CD4-positive, CD25-positive, alpha-beta regulatory T cell (primary cell): Measurements from ENCODE around the gene CELA1. TPM values are rescaled to one million over a fixed set of nuclear protein-coding genes. Genes with fewer than 3 reads are reported as not detected.

Source experiments
- ATAC-seq, 2 donors: fragments of 150-1000 bp; cut with Tn5 transposase; one replicate each; pipeline ENCODE4 v1.10.0; 2021; ENCODE audit warnings: low read depth in 2 of 2, moderate number of reproducible peaks in 2 of 2, moderate library complexity in 1 of 2
- DNase-seq, 3 donors: peaks; one replicate each; pipeline versions ENCODE4 v3.0.0 to v3.0.0-alpha.2; 2012 to 2022; ENCODE audit warnings: mixed read lengths in 1 of 3
- H3K27ac ChIP-seq: one replicate; pipeline ENCODE4 v1.7.0; 2013; ENCODE audit warnings: mild to moderate bottlenecking, low read length; ENCODE audit not compliant: insufficient read depth, poor library complexity, severe bottlenecking
- H3K27me3 ChIP-seq: one replicate; pipeline ENCODE4 v1.7.0; 2013; ENCODE audit warnings: low read length; ENCODE audit not compliant: control insufficient read depth, insufficient read depth
- H3K36me3 ChIP-seq: one replicate; pipeline ENCODE4 v1.7.0; 2013; ENCODE audit warnings: mild to moderate bottlenecking, low read length, moderate library complexity; ENCODE audit not compliant: control insufficient read depth, insufficient read depth
- H3K4me1 ChIP-seq: 2 replicates; pipeline ENCODE4 v1.7.0; 2013; ENCODE audit warnings: mild to moderate bottlenecking, low read length; ENCODE audit not compliant: insufficient read depth, control insufficient read depth, poor library complexity, severe bottlenecking
- H3K4me3 ChIP-seq: one replicate; pipeline ENCODE4 v1.7.0; 2013; ENCODE audit warnings: low read depth, mild to moderate bottlenecking, low read length, moderate library complexity
- H3K9me3 ChIP-seq, 2 experiments: 1 replicate in 1 of 2; 2 replicates in 1 of 2; pipeline ENCODE4 v1.7.0; 2013; ENCODE audit warnings: low read length in 2 of 2, mild to moderate bottlenecking in 1 of 2, moderate library complexity in 1 of 2; ENCODE audit not compliant: control insufficient read depth in 2 of 2
- H3K27ac Mint-ChIP-seq, 3 donors: one replicate each; pipeline ENCODE4 v1.8.0; 2020 to 2022; ENCODE audit warnings: mild to moderate bottlenecking in 3 of 3, mixed read lengths in 3 of 3, moderate library complexity in 2 of 3
- H3K27me3 Mint-ChIP-seq: one replicate; pipeline ENCODE4 v1.8.0; 2022; ENCODE audit warnings: mild to moderate bottlenecking, mixed read lengths
- H3K36me3 Mint-ChIP-seq: one replicate; pipeline ENCODE4 v1.8.0; 2020; ENCODE audit warnings: mixed read lengths
- H3K4me1 Mint-ChIP-seq, 4 donors: one replicate each; pipeline ENCODE4 v1.8.0; 2020 to 2022; ENCODE audit warnings: mixed read lengths in 4 of 4, mild to moderate bottlenecking in 1 of 4
- H3K4me3 Mint-ChIP-seq, 4 donors: one replicate each; pipeline ENCODE4 v1.8.0; 2020 to 2022; ENCODE audit warnings: mild to moderate bottlenecking in 4 of 4, mixed read lengths in 4 of 4, moderate library complexity in 3 of 4
- H3K9me3 Mint-ChIP-seq, 7 donors: one replicate each; pipeline ENCODE4 v1.8.0; 2020 to 2022; ENCODE audit warnings: mixed read lengths in 7 of 7, mild to moderate bottlenecking in 3 of 7, moderate library complexity in 2 of 7
- polyA plus RNA-seq, 4 donors: library from polyadenylated mRNA; unstranded; fragments of 300-500 nt; fragmentation: Illumina TruSeq; gene quantifications; one replicate each; pipeline ENCODE4 v1.2.3, GENCODE V29; 2021
- total RNA-seq: library from RNA; stranded (reverse); gene quantifications from one replicate; pipeline ENCODE4 v1.2.3, GENCODE V29; 2022

CELA1 gene
- total RNA-seq (not detected), polyA plus RNA-seq (1 to 10 TPM in 3 of 4 donors, under 1 TPM in 1; 0.25 to 2.0 (median 1.4) TPM)

DNA sequence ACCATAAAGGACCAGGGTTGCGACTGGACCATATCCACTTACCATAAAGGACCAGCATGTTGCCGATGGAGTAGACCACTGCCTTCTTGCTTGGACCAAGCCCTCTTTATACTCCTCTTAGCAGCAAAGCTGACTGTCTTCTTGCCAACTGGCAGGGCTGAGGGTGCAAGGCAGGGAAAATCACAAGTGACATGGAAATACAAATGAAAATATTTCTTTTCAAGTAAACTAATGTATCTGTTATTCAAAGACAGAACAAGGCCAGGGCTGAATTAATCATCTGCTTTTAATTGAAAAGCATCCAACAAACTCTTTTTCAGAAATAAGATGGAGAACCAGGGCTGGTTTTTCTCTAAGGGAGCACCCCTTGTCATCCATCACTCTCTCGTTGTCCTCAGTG is at the start of gene CELA1:
Gene CELA1, minus strand, starts transcription at position 99 of the 400 bp plus-strand sequence. Its CDS starts 41 bp downstream, at position 58.
- Histone ChIP-seq H3K4me3 (no peak within 1 kb of the TSS), H3K4me1 (peaks cover under 1% of the 10 kb centered on the region), H3K27me3 (no peaks in the 10 kb centered on the region), H3K27ac (no peak within 1 kb of the TSS), H3K36me3 (no peaks in the 10 kb centered on the region), H3K9me3 (no peaks in the 10 kb centered on the region)
- Mint-ChIP-seq H3K27me3 (no peaks in the 10 kb centered on the region), H3K4me3 (no peak within 1 kb of the TSS), H3K9me3 (no peaks in the 10 kb centered on the region), H3K4me1 (peaks cover under 1 to 8% (median 4%) of the 10 kb centered on the region in 4 donors), H3K27ac (peak within 1 kb of the TSS in 1 of 3 donors; percentile 63), H3K36me3 (no peaks in the 10 kb centered on the region)
- DNase-seq (no peak), ATAC-seq (no peak)

DNA sequence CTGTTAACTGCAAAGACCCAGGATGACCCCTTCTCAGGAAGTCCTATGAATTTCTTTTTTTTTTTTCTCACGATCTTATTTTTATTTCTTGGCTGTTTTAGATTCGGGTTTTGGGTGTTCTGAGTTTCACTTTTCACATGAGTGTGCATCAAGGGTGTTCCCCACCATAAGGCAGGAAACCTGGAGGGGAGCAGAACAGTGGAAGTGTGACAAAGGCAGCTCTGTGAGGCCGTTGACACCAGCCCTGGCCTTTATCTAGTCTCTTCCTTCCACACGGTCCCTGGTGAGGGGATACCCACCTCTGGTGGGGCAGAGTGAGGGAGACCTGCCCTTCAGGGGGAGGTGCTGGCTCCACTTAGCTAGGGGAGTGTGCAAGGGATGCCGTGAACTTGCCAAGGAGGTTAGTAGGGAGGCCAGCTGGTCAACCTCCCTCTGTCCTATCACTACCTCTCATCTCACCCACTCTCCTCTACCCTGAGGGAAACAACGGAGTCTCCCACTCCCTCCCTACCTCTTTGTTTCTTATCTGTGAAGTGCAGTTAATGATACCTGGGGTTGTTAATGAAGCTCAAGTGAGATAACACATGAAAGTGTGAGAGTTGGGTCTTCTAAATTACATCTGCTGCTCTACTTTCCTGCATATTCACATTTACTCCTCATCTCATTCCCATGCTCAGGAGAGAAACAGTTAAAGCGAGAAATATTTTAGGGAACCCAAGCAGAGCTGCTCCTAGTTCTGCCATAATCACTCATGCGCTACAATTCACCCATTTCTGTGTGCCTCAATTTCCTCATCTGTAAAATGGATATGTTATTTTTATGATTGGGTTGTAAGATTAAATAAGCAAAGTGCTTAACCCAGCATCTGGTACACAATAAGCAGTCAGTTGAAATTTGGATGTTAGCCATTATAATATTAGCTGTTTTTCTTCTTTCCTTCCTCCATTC is 49.1 kb upstream of the CELA1 start:
- peaks cover 23 to 50% (median 43%) of the 10 kb centered on the region in 4 donors for H3K4me1 Mint-ChIP-seq
- peaks cover 11% of the 10 kb centered on the region for H3K27me3 Mint-ChIP-seq
- H3K27me3 ChIP-seq = no peaks in the 10 kb centered on the region
- no peaks in the 10 kb centered on the region for H3K36me3 ChIP-seq
- peak overlapping the region; percentile 55 for H3K4me3 ChIP-seq
- H3K27ac Mint-ChIP-seq = peak overlapping the region; percentile 83 to 92 (median 87)
- ATAC-seq (no peak), DNase-seq (peak in 1 of 3 donors; percentile 69)
- no peaks in the 10 kb centered on the region for H3K9me3 Mint-ChIP-seq
- H3K4me1 ChIP-seq = peaks cover 48% of the 10 kb centered on the region
- H3K4me3 Mint-ChIP-seq = peak overlapping the region; percentile 61 to 96 (median 88)
- peak overlapping the region; percentile 47 for H3K27ac ChIP-seq
- no peaks in the 10 kb centered on the region for H3K9me3 ChIP-seq
- no peaks in the 10 kb centered on the region for H3K36me3 Mint-ChIP-seq

GRCh38 chr12:51393676-51394545 is 47.4 kb upstream of the CELA1 start:
- Histone ChIP-seq H3K4me1 (peaks cover 57% of the 10 kb centered on the region), H3K4me3 (peak overlapping the region; percentile 55), H3K9me3 (no peaks in the 10 kb centered on the region), H3K27me3 (no peaks in the 10 kb centered on the region), H3K27ac (peak overlapping the region; percentile 74), H3K36me3 (no peaks in the 10 kb centered on the region)
- peak in 2 of 3 donors; percentile 26 to 76 for DNase-seq
- ATAC-seq = peak; percentile 69 to 74
- H3K36me3 Mint-ChIP-seq = no peaks in the 10 kb centered on the region
- peak overlapping the region; percentile 87 to 96 (median 91) for H3K4me3 Mint-ChIP-seq
- peaks cover 23 to 64% (median 55%) of the 10 kb centered on the region in 4 donors for H3K4me1 Mint-ChIP-seq
- H3K27me3 Mint-ChIP-seq = peaks cover 5% of the 10 kb centered on the region
- H3K9me3 Mint-ChIP-seq = no peaks in the 10 kb centered on the region
- H3K27ac Mint-ChIP-seq = peak overlapping the region; percentile 77 to 92 (median 86)

DNA sequence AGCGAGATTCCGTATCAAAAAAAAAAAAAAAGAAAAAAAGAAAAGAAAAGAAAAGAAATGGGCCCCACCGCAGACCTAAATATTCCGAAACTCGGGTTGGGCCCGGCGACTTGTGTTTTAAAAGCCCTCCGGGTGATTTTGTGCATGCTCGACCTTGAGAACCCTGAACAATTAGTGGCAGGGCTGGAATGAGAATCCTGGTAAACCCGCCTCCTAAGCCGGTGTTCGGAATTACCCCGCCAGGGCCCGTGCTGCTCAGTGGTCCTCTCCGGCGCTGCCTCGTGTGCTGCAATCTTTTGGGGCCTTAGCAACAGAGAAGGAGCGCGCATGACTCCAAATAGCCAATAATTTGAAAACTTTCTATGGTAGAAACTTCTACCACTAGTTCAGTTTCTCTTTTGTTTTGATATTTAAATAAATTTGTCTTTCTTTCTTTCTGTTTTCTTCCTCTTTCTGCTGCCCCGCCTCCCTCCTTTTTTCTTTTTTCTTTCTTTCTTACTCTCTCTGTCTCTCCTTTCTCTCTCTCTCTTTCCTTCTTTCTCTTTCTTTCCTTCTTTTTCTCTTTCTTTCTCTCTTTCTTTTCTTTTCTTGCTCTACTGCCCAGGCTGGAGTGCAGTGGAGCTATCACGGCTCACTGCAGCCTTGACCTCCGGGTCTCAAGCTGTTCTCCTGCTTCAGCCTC is 46.2 kb upstream of the CELA1 start:
- H3K27ac Mint-ChIP-seq = peak overlapping the region; percentile 76 to 92 (median 86)
- H3K9me3 Mint-ChIP-seq = no peaks in the 10 kb centered on the region
- H3K4me3 ChIP-seq = peak overlapping the region; percentile 13
- H3K4me1 Mint-ChIP-seq = peaks cover 21 to 73% (median 63%) of the 10 kb centered on the region in 4 donors
- peak overlapping the region; percentile 87 to 96 (median 91) for H3K4me3 Mint-ChIP-seq
- no peaks in the 10 kb centered on the region for H3K27me3 ChIP-seq
- peaks cover 5% of the 10 kb centered on the region for H3K27me3 Mint-ChIP-seq
- no peaks in the 10 kb centered on the region for H3K9me3 ChIP-seq
- no peaks in the 10 kb centered on the region for H3K36me3 ChIP-seq
- DNase-seq = peak in 2 of 3 donors; percentile 28 to 41
- peak overlapping the region; percentile 74 for H3K27ac ChIP-seq
- H3K36me3 Mint-ChIP-seq = no peaks in the 10 kb centered on the region
- no peak for ATAC-seq
- H3K4me1 ChIP-seq = peaks cover 57% of the 10 kb centered on the region

DNA sequence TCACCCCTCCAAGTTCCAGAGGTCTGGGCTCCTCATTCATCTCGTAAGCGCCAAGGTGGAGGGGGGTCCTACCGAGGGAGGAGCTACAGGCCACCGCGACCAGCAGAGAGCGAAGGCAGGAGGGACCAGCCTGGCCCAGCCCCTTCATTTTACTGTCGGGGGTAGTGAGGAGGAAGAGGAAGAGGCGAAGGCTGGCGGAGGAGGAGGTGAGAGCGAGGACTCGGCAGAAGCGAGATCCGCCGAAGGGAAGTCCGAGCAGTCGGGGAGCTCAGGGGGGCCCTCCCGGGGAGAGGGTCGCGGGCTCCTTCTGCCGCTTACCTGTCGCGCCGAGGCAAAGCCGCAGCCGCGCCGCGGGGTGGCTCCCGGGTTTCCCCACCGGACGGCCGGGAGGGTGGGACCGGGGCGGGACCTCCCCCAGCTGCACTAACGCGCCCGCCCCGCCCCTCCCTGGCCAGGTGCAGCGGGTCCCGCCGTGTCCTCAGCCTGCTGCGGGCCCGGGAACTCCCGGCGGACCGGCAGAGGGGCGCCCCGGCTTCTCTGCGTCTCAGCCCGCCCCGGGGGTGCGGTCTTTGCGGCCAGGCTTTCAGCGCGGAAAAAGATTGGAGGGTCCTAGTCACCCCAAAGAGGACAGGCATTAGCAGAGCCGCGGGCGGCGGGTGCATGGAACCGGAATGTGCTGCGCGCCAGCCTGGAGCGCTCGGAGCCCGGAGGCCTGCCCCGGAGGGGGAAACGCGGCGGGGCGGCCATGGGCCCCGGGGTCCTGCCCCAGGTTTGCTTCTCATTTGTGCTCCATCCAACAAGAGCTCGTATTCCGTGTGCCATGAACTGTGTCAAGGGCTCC is 45.0 kb upstream of the CELA1 start, which contains the start of gene GALNT6:
Gene GALNT6, minus strand, starts transcription at position 124 of the 841 bp plus-strand sequence. CDS start 11,625 bp downstream, outside the sequence.
- Histone ChIP-seq H3K27me3 (no peaks in the 10 kb centered on the region), H3K4me3 (peak within 1 kb of the TSS; percentile 73), H3K36me3 (no peaks in the 10 kb centered on the region), H3K4me1 (peaks cover 57% of the 10 kb centered on the region), H3K27ac (peak within 1 kb of the TSS; percentile 74), H3K9me3 (no peaks in the 10 kb centered on the region)
- Mint-ChIP-seq H3K4me3 (peak within 1 kb of the TSS; percentile 91 to 96 (median 94)), H3K9me3 (no peaks in the 10 kb centered on the region), H3K27ac (peak within 1 kb of the TSS; percentile 87 to 92 (median 91)), H3K27me3 (no peaks in the 10 kb centered on the region), H3K4me1 (peaks cover 21 to 81% (median 64%) of the 10 kb centered on the region in 4 donors), H3K36me3 (no peaks in the 10 kb centered on the region)
- ATAC-seq = peak; percentile 44 to 55
- DNase-seq = peak; percentile 56 to 75 (median 65)

DNA sequence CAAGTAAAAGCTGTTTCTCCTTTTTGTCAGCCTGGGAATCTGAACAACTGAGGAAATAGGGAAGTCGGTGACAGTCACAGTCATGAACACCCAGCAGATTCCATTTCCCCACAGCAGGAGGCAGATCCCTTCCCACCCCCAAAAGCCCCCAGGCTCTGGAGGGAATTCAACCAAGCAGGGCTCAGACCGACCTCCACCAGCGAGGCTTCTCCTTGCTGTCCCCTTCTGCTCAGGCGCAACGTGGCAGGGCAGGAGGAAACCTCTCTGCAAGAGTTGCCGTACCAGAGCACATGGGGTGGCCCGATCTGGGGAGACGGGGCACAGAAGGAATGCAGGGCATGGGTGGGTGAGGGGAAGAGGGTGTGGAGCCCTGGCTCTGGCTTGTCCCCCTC is 44.4 kb upstream of the CELA1 start:
- Mint-ChIP-seq H3K4me1 (peaks cover 17 to 82% (median 61%) of the 10 kb centered on the region in 4 donors), H3K27ac (peak overlapping the region; percentile 87 to 91 (median 91)), H3K9me3 (no peaks in the 10 kb centered on the region), H3K36me3 (no peaks in the 10 kb centered on the region), H3K27me3 (no peaks in the 10 kb centered on the region), H3K4me3 (peak overlapping the region; percentile 91 to 96 (median 93))
- Histone ChIP-seq H3K9me3 (no peaks in the 10 kb centered on the region), H3K27me3 (no peaks in the 10 kb centered on the region), H3K4me1 (peaks cover 57% of the 10 kb centered on the region), H3K27ac (peak overlapping the region; percentile 74), H3K36me3 (no peaks in the 10 kb centered on the region), H3K4me3 (peak overlapping the region; percentile 22)
- DNase-seq = peak in 1 of 3 donors; percentile 34
- ATAC-seq = peak in 1 of 2 donors; percentile 12
